Nephron (organoid): ENCODE data around the gene CHST10.

Experiments used
- H3K27ac Mint-ChIP-seq, 3 experiments: 2 replicates each; pipeline ENCODE4 v1.8.0; 2020; ENCODE audit warnings: mixed read lengths in 3 of 3, mild to moderate bottlenecking in 2 of 3, moderate library complexity in 1 of 3
- H3K27me3 Mint-ChIP-seq: 2 replicates; pipeline ENCODE4 v1.8.0; 2021; ENCODE audit warnings: low read depth, mild to moderate bottlenecking, moderate library complexity, mixed read lengths
- H3K36me3 Mint-ChIP-seq: 2 replicates; pipeline ENCODE4 v1.8.0; 2020; ENCODE audit warnings: low read depth, mixed read lengths
- H3K4me1 Mint-ChIP-seq: 2 replicates; pipeline ENCODE4 v1.8.0; 2020; ENCODE audit warnings: mixed read lengths
- H3K4me3 Mint-ChIP-seq, 3 experiments: 2 replicates each; pipeline ENCODE4 v1.8.0; 2020; ENCODE audit warnings: mild to moderate bottlenecking in 3 of 3, mixed read lengths in 3 of 3, moderate library complexity in 2 of 3
- H3K9me3 Mint-ChIP-seq: 2 replicates; pipeline ENCODE4 v1.8.0; 2020; ENCODE audit warnings: mixed read lengths
- CTCF ChIP-seq, 3 experiments: fragments of 200-600 bp; sonication (generic); IDR thresholded peaks; one replicate each; pipeline ENCODE4 v1.5.0; 2021; ENCODE audit warnings: antibody characterized with exemption in 3 of 3; ENCODE audit not compliant: unreplicated experiment in 3 of 3

CHST10 gene

GRCh38 chr2:100395532-100396350 is 21.7 kb downstream of the CHST10 start:
- TF ChIP-seq CTCF (IDR thresholded peaks at IDR 0.05; ENCODE audit: unreplicated experiment in 3 of 3) = no peak
- no peaks in the 10 kb centered on the region for H3K27me3 Mint-ChIP-seq
- H3K27ac Mint-ChIP-seq = no peak overlapping the region
- H3K4me1 Mint-ChIP-seq = no peaks in the 10 kb centered on the region
- H3K9me3 Mint-ChIP-seq = no peaks in the 10 kb centered on the region
- no peak overlapping the region for H3K4me3 Mint-ChIP-seq
- peaks cover 48% of the 10 kb centered on the region for H3K36me3 Mint-ChIP-seq

DNA sequence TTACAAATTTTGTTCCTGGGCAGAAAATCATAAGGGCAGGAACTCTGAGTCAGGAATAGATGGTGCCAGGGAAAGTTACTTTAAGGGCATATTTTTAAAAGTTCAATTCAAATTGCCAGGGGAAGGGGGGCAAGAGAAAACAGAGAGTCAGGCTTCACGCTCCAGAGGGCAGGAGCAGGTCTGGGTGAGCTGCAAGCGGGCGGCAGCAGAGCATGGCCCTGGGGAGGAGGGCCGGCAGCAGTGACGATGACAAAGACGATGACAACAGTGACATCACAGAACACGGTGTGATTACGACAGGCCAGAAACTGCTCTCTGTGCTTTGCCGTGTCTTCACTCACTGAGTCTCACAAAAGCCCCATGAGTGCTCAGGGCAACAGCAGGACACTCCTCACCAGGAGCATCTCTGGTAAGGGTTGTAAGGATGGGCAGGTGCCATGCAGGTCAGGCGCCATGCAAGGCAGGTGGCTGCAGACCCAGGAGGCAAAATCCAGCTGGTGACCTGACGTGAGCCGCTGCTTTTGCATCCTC is 23.3 kb downstream of the CHST10 start:
- TF ChIP-seq CTCF (IDR thresholded peaks at IDR 0.05; ENCODE audit: unreplicated experiment in 3 of 3) = no peak
- peaks cover 46% of the 10 kb centered on the region for H3K36me3 Mint-ChIP-seq

GRCh38 chr2:100393362-100393761 is 24.1 kb downstream of the CHST10 start:
- Mint-ChIP-seq H3K9me3 (no peaks in the 10 kb centered on the region), H3K27me3 (no peaks in the 10 kb centered on the region), H3K36me3 (peaks cover 52% of the 10 kb centered on the region), H3K4me3 (no peak overlapping the region), H3K4me1 (no peaks in the 10 kb centered on the region), H3K27ac (no peak overlapping the region)
- no peak for TF ChIP-seq CTCF (IDR thresholded peaks at IDR 0.05; ENCODE audit: unreplicated experiment in 3 of 3)

More for the DNA sequence above, 23.3 kb downstream of the CHST10 start:
- Mint-ChIP-seq H3K9me3 (no peaks in the 10 kb centered on the region), H3K4me3 (no peak overlapping the region), H3K27ac (no peak overlapping the region), H3K4me1 (no peaks in the 10 kb centered on the region), H3K27me3 (no peaks in the 10 kb centered on the region)

- Mint-ChIP-seq H3K4me1 (no peaks in the 10 kb centered on the region), H3K4me3 (no peak overlapping the region), H3K9me3 (no peaks in the 10 kb centered on the region), H3K27me3 (no peaks in the 10 kb centered on the region), H3K27ac (no peak overlapping the region), H3K36me3 (peaks cover 49% of the 10 kb centered on the region)
- TF ChIP-seq CTCF (IDR thresholded peaks at IDR 0.05; ENCODE audit: unreplicated experiment in 3 of 3) = no peak
Measured at GRCh38 chr2:100392715-100393114, 24.8 kb downstream of the CHST10 start.

DNA sequence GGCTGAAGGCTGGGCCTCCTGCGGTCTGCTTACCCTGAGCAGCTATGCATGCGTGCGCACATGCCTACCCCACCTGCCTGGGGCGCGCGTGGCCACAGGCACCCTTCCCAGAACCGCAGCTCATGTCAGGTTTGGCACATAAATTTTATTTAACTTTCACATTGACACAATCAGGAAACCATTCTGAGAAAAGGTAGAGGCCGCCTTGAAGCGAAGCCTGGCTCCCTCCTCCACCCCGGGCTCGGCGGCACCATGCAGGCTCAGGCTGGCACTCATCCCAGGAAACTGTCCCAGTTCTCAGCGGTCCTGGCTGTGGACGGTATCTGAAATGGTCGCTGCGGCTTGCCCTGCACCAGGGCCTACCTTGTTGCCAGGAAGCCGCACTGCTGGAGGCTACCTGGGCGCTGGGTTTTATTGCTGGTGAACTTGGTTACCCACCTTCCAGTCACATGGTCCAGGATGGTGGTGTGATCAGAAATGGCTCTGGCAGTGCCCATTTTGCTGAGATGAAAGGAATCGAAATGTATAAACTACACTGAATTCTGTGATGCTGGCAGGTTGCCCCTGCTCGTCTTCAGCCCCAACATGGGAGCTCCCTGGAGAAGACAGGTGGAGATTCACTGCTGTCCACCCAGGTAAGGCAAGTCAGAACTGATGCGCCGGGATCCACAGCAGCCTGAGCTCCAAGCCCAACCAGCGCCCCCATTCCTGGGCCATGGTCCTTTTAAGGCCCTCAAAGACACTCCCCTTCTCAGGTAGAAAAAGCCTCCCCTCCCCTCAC is 25.5 kb downstream of the CHST10 start:
- Mint-ChIP-seq H3K4me3 (no peak overlapping the region), H3K27me3 (no peaks in the 10 kb centered on the region), H3K9me3 (no peaks in the 10 kb centered on the region), H3K4me1 (no peaks in the 10 kb centered on the region), H3K36me3 (peaks cover 44% of the 10 kb centered on the region), H3K27ac (no peak overlapping the region)
- no peak for TF ChIP-seq CTCF (IDR thresholded peaks at IDR 0.05; ENCODE audit: unreplicated experiment in 3 of 3)
